MM.1S (cell line): ENCODE results near the gene FES.

ENCODE experiments used
- DNase-seq: peaks from one replicate; pipeline ENCODE4 v3.0.0-alpha.2; 2015
- H2AFZ ChIP-seq: fragments of 300-600 bp; sonication (generic); 2 replicates; pipeline ENCODE4 v1.6.0; 2016; ENCODE audit warnings: antibody characterized with exemption, low read length
- H3F3A ChIP-seq: fragments of 300-600 bp; sonication (generic); 2 replicates; pipeline ENCODE4 v1.6.1; 2016; ENCODE audit warnings: mild to moderate bottlenecking, antibody characterized with exemption, low read length, moderate library complexity, mixed read lengths; ENCODE audit not compliant: insufficient read depth
- H3K27ac ChIP-seq: fragments of 300-600 bp; sonication (generic); 2 replicates; pipeline ENCODE4 v1.5.1; 2016; ENCODE audit warnings: mild to moderate bottlenecking, low read length
- H3K27me3 ChIP-seq: fragments of 300-600 bp; sonication (generic); replicated peaks from 2 replicates; pipeline ENCODE4 v1.6.0; 2016; ENCODE audit warnings: low read length; ENCODE audit not compliant: insufficient read depth
- H3K36me3 ChIP-seq: fragments of 300-600 bp; sonication (generic); replicated peaks from 2 replicates; pipeline ENCODE4 v1.6.1; 2016; ENCODE audit warnings: mild to moderate bottlenecking, low read length, mixed read lengths; ENCODE audit not compliant: insufficient read depth
- H3K4me1 ChIP-seq: fragments of 300-600 bp; sonication (generic); 2 replicates; pipeline ENCODE4 v1.6.1; 2016; ENCODE audit warnings: low read length, mixed read lengths
- H3K4me2 ChIP-seq: fragments of 300-600 bp; sonication (generic); 2 replicates; pipeline ENCODE4 v1.6.0; 2016; ENCODE audit warnings: low read depth, low read length
- H3K4me3 ChIP-seq: fragments of 300-600 bp; sonication (generic); 2 replicates; pipeline ENCODE4 v1.5.1; 2016; ENCODE audit warnings: low read length, mixed read lengths
- H3K79me2 ChIP-seq: fragments of 300-600 bp; sonication (generic); 2 replicates; pipeline ENCODE4 v1.6.1; 2016; ENCODE audit warnings: mixed run types, low read length, mixed read lengths
- H3K9ac ChIP-seq: fragments of 300-600 bp; sonication (generic); 2 replicates; pipeline ENCODE4 v1.6.1; 2016; ENCODE audit warnings: low read length, mixed read lengths
- H3K9me2 ChIP-seq: fragments of 300-600 bp; sonication (generic); replicated peaks from 2 replicates; pipeline ENCODE4 v1.6.1; 2016; ENCODE audit warnings: mild to moderate bottlenecking, low read length, mixed read lengths; ENCODE audit not compliant: insufficient read depth
- H3K9me3 ChIP-seq: fragments of 300-600 bp; sonication (generic); replicated peaks from 2 replicates; pipeline ENCODE4 v1.6.1; 2016; ENCODE audit warnings: mild to moderate bottlenecking, low read length, mixed read lengths; ENCODE audit not compliant: insufficient read depth
- H4K20me1 ChIP-seq: fragments of 300-600 bp; sonication (generic); 2 replicates; pipeline ENCODE4 v1.6.1; 2016; ENCODE audit warnings: mild to moderate bottlenecking, low read length, moderate library complexity, mixed read lengths; ENCODE audit not compliant: insufficient read depth
- CTCF ChIP-seq: fragments of 300-600 bp; sonication (generic); IDR thresholded peaks from 2 replicates; pipeline ENCODE4 v1.5.1; 2016; ENCODE audit warnings: antibody characterized with exemption, low read length, mixed read lengths
- EZH2 ChIP-seq: fragments of 300-600 bp; sonication (generic); optimal IDR thresholded peaks from 2 replicates; pipeline ENCODE3; 2017; ENCODE audit warnings: low read depth, mild to moderate bottlenecking, antibody characterized with exemption, low read length, mixed read lengths
- EZH2phosphoT487 ChIP-seq: fragments of 300-600 bp; sonication (generic); IDR thresholded peaks from 2 replicates; pipeline ENCODE4 v1.6.1; 2018; ENCODE audit warnings: antibody characterized with exemption, low read length

Gene FES

GRCh38 chr15:90931828-90932659 is 47.7 kb downstream of the FES start, which contains the start of gene HDDC3:
Gene HDDC3 (minus strand): TSS chr15:90932549. CDS start chr15:90932540, 9 bp downstream.
- Histone ChIP-seq H3K9me3 (no peaks in the 10 kb centered on the region), H4K20me1 (no peaks in the 10 kb centered on the region), H3K27me3 (no peaks in the 10 kb centered on the region), H3K27ac (peak within 1 kb of the TSS; percentile 88), H3K4me1 (peaks cover 31% of the 10 kb centered on the region), H3F3A (peaks cover 42% of the 10 kb centered on the region), H3K4me3 (peak within 1 kb of the TSS; percentile 80), H3K9me2 (no peaks in the 10 kb centered on the region), H2AFZ (peak within 1 kb of the TSS; percentile 89), H3K4me2 (peak within 1 kb of the TSS; percentile 85), H3K79me2 (peaks cover 30% of the 10 kb centered on the region), H3K9ac (peak within 1 kb of the TSS; percentile 82), H3K36me3 (no peaks in the 10 kb centered on the region)
- peak; percentile 96 for DNase-seq
- TF ChIP-seq CTCF = peak; percentile 87
- TF ChIP-seq EZH2 = no peak
- no peak for TF ChIP-seq EZH2phosphoT487

- Histone ChIP-seq H3F3A (peaks cover 42% of the 10 kb centered on the region), H3K9me3 (no peaks in the 10 kb centered on the region), H3K27ac (peak overlapping the region; percentile 16; the same call in 1 of the 2 replicates), H3K36me3 (no peaks in the 10 kb centered on the region), H3K27me3 (no peaks in the 10 kb centered on the region), H3K4me1 (peaks cover 31% of the 10 kb centered on the region), H3K9ac (peak overlapping the region; percentile 82), H3K4me2 (peak overlapping the region; percentile 85; the same call in 1 of the 2 replicates), H3K79me2 (peaks cover 32% of the 10 kb centered on the region), H4K20me1 (no peaks in the 10 kb centered on the region), H3K9me2 (no peaks in the 10 kb centered on the region), H3K4me3 (peak overlapping the region; percentile 80), H2AFZ (peak overlapping the region; percentile 89)
- TF ChIP-seq EZH2 = no peak
- TF ChIP-seq EZH2phosphoT487 = no peak
- no peak for DNase-seq
Observed at GRCh38 chr15:90932660-90932991, 48.3 kb downstream of the FES start.

GRCh38 chr15:90933301-90933700 is 49.0 kb downstream of the FES start:
- no peak for TF ChIP-seq EZH2
- H4K20me1 ChIP-seq = no peaks in the 10 kb centered on the region
- no peak overlapping the region for H3K4me3 ChIP-seq
- no peak overlapping the region for H3K4me2 ChIP-seq
- H3K9me3 ChIP-seq = no peaks in the 10 kb centered on the region
- H2AFZ ChIP-seq = no peak overlapping the region
- H3K27me3 ChIP-seq = no peaks in the 10 kb centered on the region
- no peaks in the 10 kb centered on the region for H3K9me2 ChIP-seq
- no peak overlapping the region for H3K27ac ChIP-seq
- H3K36me3 ChIP-seq = no peaks in the 10 kb centered on the region
- DNase-seq = no peak
- H3K4me1 ChIP-seq = peaks cover 31% of the 10 kb centered on the region
- peaks cover 42% of the 10 kb centered on the region for H3F3A ChIP-seq
- H3K9ac ChIP-seq = no peak overlapping the region
- H3K79me2 ChIP-seq = peaks cover 32% of the 10 kb centered on the region

- H3K27me3 ChIP-seq = no peaks in the 10 kb centered on the region
- peaks cover 36% of the 10 kb centered on the region for H3F3A ChIP-seq
- H3K9ac ChIP-seq = peak overlapping the region; percentile 58
- no peaks in the 10 kb centered on the region for H3K9me2 ChIP-seq
- H4K20me1 ChIP-seq = no peaks in the 10 kb centered on the region
- peak overlapping the region; percentile 78 for H2AFZ ChIP-seq
- peak overlapping the region; percentile 69 for H3K27ac ChIP-seq
- peak overlapping the region; percentile 76 for H3K4me2 ChIP-seq
- peaks cover 27% of the 10 kb centered on the region for H3K4me1 ChIP-seq
- no peaks in the 10 kb centered on the region for H3K36me3 ChIP-seq
- no peaks in the 10 kb centered on the region for H3K9me3 ChIP-seq
- DNase-seq = peak; percentile 93
- H3K4me3 ChIP-seq = peak overlapping the region; percentile 96
- peaks cover 26% of the 10 kb centered on the region for H3K79me2 ChIP-seq
- TF ChIP-seq EZH2phosphoT487 (no peak), CTCF (peak; percentile 95), EZH2 (no peak)
Observed at GRCh38 chr15:90934256-90934948, 50.1 kb downstream of the FES start.
